Activated gamma-delta T cell treated with Interleukin-2 at 50 U/mL for 16 hours (primary cell): ENCODE measurements around the gene USF3.
A peak's percentile ranks its signal among the peaks of the same experiment; 100 is the strongest.

Source experiments
- DNase-seq: peaks from one replicate; pipeline ENCODE4 v3.0.0-alpha.2; 2020

Gene USF3

GRCh38 chr3:113606539-113607218 is 89.8 kb downstream of the USF3 start:
- peak; percentile 30 for DNase-seq

GRCh38 chr3:113602836-113603235 is 93.6 kb downstream of the USF3 start:
- DNase-seq = no peak

DNA sequence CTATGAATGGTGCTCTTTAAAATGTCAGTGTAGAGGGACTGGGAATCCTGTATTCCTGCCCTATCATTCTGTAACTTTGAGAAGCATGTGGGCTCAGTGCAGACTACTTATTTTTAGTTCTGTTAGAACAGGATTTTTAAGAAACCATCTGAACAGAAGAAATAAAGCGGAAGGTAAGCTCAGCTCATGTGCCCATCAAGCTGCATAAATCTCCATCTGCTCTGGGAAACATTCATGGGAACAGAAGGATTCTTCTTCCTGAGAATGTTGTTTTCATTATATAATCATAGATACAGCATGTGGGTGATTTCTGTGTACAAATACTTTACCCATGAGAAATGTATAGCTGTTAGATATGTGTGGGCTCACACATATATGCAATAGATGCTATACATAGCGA is 94.2 kb downstream of the USF3 start:
- DNase-seq = no peak

GRCh38 chr3:113601240-113601639 is 95.2 kb downstream of the USF3 start:
- no peak for DNase-seq

DNA sequence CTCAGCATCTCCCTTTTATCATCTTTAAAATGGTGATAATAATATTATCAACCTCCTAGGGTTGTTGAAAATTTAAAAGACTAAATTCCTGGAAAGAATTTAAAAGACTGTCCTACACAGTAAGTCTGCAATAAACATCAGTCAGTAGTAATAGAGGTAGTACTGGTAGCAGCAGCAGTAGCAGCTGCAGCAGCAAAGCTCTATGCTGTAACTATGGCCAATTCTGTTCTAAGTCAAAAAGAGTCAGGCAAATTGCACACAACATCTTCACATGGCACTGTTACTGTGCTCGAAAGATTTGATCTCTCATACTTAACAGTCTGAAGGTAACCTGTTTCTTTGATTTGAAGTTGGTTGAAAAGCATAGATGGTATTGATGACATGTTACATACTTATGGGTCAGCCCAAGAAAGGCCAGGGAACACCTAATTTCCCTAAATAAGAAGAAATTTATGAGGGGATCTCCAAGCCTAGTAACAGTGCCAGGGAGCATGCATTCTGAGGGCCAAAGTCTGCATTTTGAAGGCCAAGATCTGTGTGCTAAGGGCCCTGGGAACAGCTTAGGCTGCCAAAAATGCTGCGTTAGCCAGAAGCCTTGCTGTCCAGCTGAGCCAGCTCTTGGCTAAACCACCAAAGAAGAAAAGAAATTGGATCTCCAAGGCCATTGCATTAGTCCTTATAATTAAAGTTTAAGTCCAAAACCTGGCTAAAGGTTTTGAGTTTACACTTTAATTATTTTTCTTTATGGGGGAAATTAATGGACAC is 95.8 kb downstream of the USF3 start:
- DNase-seq = no peak
